Fibroblast of lung (primary cell): ENCODE results near the gene ITCH. TPM values are rescaled to one million over a fixed set of nuclear protein-coding genes. Genes with fewer than 3 reads are reported as not detected.
"Not testable (repeated sequence)": the region's sequence is repeated elsewhere in the genome, so short reads cannot be mapped to it uniquely, and the experiment has no call there.

ENCODE experiments used
- DNase-seq, 2 donors: peaks; one replicate each; pipeline versions ENCODE4 v3.0.0 to v3.0.0-alpha.2; 2010; ENCODE audit warnings: low read depth in 2 of 2
- H2AFZ ChIP-seq: 2 replicates; pipeline ENCODE4 v1.5.1; 2012; ENCODE audit warnings: low read length, control low read depth, inconsistent platforms
- H3K27ac ChIP-seq: 2 replicates; pipeline ENCODE4 v1.5.1; 2011; ENCODE audit warnings: low read length, control low read depth; ENCODE audit not compliant: insufficient read depth
- H3K27me3 ChIP-seq: 2 replicates; pipeline ENCODE4 v1.5.1; 2011; ENCODE audit warnings: mild to moderate bottlenecking, low read length; ENCODE audit not compliant: control insufficient read depth, insufficient read depth
- H3K36me3 ChIP-seq: 2 replicates; pipeline ENCODE4 v1.5.1; 2011; ENCODE audit warnings: low read length; ENCODE audit not compliant: control insufficient read depth, insufficient read depth
- H3K4me1 ChIP-seq: 2 replicates; pipeline ENCODE4 v1.5.1; 2011; ENCODE audit warnings: low read length; ENCODE audit not compliant: control insufficient read depth, insufficient read depth; ENCODE audit errors: extremely low read depth
- H3K4me2 ChIP-seq: 2 replicates; pipeline ENCODE4 v1.5.1; 2011; ENCODE audit warnings: low read length, control low read depth; ENCODE audit not compliant: insufficient read depth; ENCODE audit errors: extremely low read depth
- H3K4me3 ChIP-seq, 4 experiments: fragments of 200-600 bp in 1 of 4; sonication (generic) in 1 of 4; replicated peaks in 1 of 4; 2 replicates each; pipeline ENCODE4 v1.5.1; 2011 to 2016; ENCODE audit warnings: low read length in 4 of 4, low read depth in 3 of 4, mild to moderate bottlenecking in 3 of 4, control low read depth in 2 of 4, inconsistent platforms in 1 of 4, mixed read lengths in 1 of 4; ENCODE audit not compliant: insufficient read depth in 1 of 4; ENCODE audit errors: control extremely low read depth in 1 of 4
- H3K79me2 ChIP-seq: 2 replicates; pipeline ENCODE4 v1.5.1; 2012; ENCODE audit warnings: mild to moderate bottlenecking, low read length, inconsistent platforms; ENCODE audit not compliant: control insufficient read depth, insufficient read depth
- H3K9ac ChIP-seq: 2 replicates; pipeline ENCODE4 v1.5.1; 2011; ENCODE audit warnings: mild to moderate bottlenecking, low read length, control low read depth; ENCODE audit not compliant: insufficient read depth
- H3K9me3 ChIP-seq: 2 replicates; pipeline ENCODE4 v1.5.1; 2012; ENCODE audit warnings: low read depth, low read length; ENCODE audit not compliant: control insufficient read depth, insufficient read depth
- H4K20me1 ChIP-seq: 2 replicates; pipeline ENCODE4 v1.5.1; 2011; ENCODE audit warnings: low read length; ENCODE audit not compliant: control insufficient read depth, insufficient read depth; ENCODE audit errors: extremely low read depth
- EZH2 ChIP-seq: IDR thresholded peaks from 2 replicates; pipeline ENCODE4 v1.5.1; 2012; ENCODE audit warnings: low read length, control low read depth, mild to moderate bottlenecking; ENCODE audit errors: missing control alignments
- polyA plus RNA-seq, 2 donors: library from polyadenylated mRNA; depleted of rRNA in 1 of 2; stranded (reverse) in 1 of 2; unstranded in 1 of 2; fragments of >200 nt; gene quantifications; 2 replicates each; pipeline ENCODE4 v1.2.1, GENCODE V29; 2011 to 2012; ENCODE audit warnings: missing spikeins in 1 of 2
- total RNA-seq: library from RNA; depleted of rRNA; stranded (reverse); fragments of >200 nt; gene quantifications from 2 replicates; pipeline ENCODE4 v1.2.1, GENCODE V29; 2014
- TF ChIP-seq, protein P1 (sequence below), 2 donors: IDR thresholded peaks in 1 of 2; conservative IDR thresholded peaks in 1 of 2; 1 replicate in 1 of 2; 2 replicates in 1 of 2; pipeline ENCODE4 v1.5.1; 2011 to 2012; ENCODE audit warnings: low read length in 2 of 2, control low read depth in 1 of 2, inconsistent platforms in 1 of 2, low read depth in 1 of 2, mild to moderate bottlenecking in 1 of 2

The ITCH gene
- total and polyA plus RNA-seq, 2 donors (not counting 1 experiment from before 2014, with no cell fraction given), result 25.0 to 77.6 TPM

DNA sequence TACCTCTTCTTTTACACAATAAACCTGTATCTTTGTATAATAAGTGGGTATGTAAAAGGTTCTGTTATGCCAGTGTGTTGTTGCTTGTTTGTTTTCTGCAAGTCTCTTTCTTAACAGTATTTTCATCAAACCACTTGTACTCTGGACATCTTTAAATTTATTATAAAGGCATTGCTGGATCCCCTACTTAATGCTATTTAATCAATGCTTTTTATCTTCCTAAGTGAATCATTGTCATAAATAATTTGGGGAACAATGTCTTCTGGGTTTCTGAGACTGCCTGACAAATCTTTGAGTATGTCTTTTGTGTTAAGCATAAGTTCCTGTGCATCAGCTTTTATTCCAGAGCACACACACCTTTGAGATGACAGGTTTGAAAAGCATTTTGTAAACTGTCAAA lies 64.7 kb downstream of the ITCH start:
- H2AFZ ChIP-seq, result no peak overlapping the region
- H4K20me1 ChIP-seq, result no peaks in the 10 kb centered on the region
- no peak overlapping the region for H3K27ac ChIP-seq
- DNase-seq, result no peak
- H3K4me3 ChIP-seq, result no peak overlapping the region
- H3K27me3 ChIP-seq, result no peaks in the 10 kb centered on the region
- H3K9me3 ChIP-seq, result no peaks in the 10 kb centered on the region
- peaks cover 3% of the 10 kb centered on the region for H3K36me3 ChIP-seq
- H3K9ac ChIP-seq, result no peak overlapping the region
- no peak overlapping the region for H3K4me2 ChIP-seq
- H3K79me2 ChIP-seq, result no peaks in the 10 kb centered on the region
- TF ChIP-seq, protein P1, sequence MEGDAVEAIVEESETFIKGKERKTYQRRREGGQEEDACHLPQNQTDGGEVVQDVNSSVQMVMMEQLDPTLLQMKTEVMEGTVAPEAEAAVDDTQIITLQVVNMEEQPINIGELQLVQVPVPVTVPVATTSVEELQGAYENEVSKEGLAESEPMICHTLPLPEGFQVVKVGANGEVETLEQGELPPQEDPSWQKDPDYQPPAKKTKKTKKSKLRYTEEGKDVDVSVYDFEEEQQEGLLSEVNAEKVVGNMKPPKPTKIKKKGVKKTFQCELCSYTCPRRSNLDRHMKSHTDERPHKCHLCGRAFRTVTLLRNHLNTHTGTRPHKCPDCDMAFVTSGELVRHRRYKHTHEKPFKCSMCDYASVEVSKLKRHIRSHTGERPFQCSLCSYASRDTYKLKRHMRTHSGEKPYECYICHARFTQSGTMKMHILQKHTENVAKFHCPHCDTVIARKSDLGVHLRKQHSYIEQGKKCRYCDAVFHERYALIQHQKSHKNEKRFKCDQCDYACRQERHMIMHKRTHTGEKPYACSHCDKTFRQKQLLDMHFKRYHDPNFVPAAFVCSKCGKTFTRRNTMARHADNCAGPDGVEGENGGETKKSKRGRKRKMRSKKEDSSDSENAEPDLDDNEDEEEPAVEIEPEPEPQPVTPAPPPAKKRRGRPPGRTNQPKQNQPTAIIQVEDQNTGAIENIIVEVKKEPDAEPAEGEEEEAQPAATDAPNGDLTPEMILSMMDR (conservative IDR thresholded peaks at IDR 0.05 in 1 of 2, IDR thresholded peaks at IDR 0.05 in 1 of 2; ENCODE audit: low read depth in 1 of 2, low read length in 2 of 2), result no peak
- no peak for TF ChIP-seq EZH2
- no peaks in the 10 kb centered on the region for H3K4me1 ChIP-seq

DNA sequence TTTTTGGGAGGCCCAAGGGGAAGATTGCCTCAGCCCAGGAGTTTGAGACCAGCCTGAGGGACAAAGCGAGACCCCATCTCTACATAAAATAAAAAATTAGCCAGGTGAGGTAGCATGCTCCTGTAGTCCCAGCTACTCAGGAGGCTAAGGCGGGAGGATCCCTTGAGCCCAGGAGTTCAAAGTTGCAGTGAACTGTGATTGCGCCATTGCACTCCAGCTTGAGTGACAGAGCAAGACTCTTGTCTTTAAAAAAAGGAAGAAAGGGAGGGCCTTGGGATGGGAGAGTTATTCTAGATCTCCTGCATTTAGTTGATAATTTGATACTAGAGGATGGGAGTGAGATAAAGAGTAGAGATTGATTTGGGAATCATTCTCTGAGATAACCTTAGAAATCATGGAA lies 68.1 kb downstream of the ITCH start:
- TF ChIP-seq, protein P1 (conservative IDR thresholded peaks at IDR 0.05 in 1 of 2, IDR thresholded peaks at IDR 0.05 in 1 of 2; ENCODE audit: low read depth in 1 of 2, low read length in 2 of 2), result no peak
- no peak for TF ChIP-seq EZH2
- H4K20me1 ChIP-seq, result no peaks in the 10 kb centered on the region

DNA sequence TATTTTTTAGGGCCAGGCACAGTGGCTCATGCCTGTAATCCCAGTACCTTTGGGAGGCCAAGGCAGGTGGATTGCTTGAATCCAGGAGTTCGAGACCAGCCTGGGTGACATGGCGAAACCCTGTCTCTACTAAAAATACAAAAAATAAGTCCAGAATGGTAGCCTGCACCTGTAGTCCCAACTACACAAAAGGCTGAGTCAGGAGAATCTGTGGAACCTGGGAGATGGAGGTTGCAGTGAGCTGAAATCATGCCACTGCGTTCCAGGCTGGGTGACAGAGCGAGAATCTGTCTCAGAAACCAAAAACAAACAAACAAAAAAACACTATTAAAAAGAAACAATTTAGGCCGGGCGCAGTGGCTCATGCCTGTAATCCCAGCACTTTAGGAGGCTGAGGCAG lies 69.6 kb downstream of the ITCH start:
- not testable (repeated sequence) for H2AFZ ChIP-seq, H3K36me3 ChIP-seq, DNase-seq, H4K20me1 ChIP-seq, H3K27me3 ChIP-seq, H3K27ac ChIP-seq, H3K9ac ChIP-seq, H3K9me3 ChIP-seq, H3K4me2 ChIP-seq, H3K4me1 ChIP-seq, H3K79me2 ChIP-seq, H3K4me3 ChIP-seq

More for the DNA sequence above, 68.1 kb downstream of the ITCH start:
- Histone ChIP-seq H3K4me2 (no peak overlapping the region), H3K9ac (no peak overlapping the region), H3K79me2 (no peaks in the 10 kb centered on the region), H3K27ac (no peak overlapping the region), H2AFZ (no peak overlapping the region), H3K36me3 (no peaks in the 10 kb centered on the region), H3K4me1 (no peaks in the 10 kb centered on the region), H3K27me3 (no peaks in the 10 kb centered on the region), H3K9me3 (no peaks in the 10 kb centered on the region), H3K4me3 (no peak overlapping the region)
- no peak for DNase-seq
